ENCODE data around the gene RANBP17.
A peak's percentile ranks its signal among the peaks of the same experiment; 100 is the strongest.

The RANBP17 gene

GRCh38 chr5:171323806-171324632 lies 462.2 kb downstream of the RANBP17 start:
- DNase-seq, result peak; percentile 53

DNA sequence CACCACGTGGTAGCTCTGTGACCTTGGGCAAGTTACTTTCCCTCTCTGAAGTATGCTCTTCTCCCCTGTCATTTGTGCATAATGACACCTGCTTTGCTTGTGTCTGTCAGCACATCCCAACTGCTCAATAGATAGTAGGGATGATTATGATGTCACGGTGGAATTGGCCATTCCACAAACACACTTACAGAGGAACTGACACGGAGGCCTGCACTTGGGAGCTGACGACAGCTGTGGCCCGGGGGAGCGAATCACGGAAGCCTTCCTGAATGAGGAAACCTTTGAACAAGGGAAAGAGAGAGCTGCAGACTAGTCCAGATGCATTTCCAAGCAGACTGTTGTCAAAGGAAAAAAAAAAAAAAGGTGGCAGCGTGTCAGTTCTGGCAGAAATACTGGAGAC lies 468.2 kb downstream of the RANBP17 start:
- no peak for DNase-seq

GRCh38 chr5:171335616-171336015 lies 473.8 kb downstream of the RANBP17 start:
- DNase-seq, result no peak

DNA sequence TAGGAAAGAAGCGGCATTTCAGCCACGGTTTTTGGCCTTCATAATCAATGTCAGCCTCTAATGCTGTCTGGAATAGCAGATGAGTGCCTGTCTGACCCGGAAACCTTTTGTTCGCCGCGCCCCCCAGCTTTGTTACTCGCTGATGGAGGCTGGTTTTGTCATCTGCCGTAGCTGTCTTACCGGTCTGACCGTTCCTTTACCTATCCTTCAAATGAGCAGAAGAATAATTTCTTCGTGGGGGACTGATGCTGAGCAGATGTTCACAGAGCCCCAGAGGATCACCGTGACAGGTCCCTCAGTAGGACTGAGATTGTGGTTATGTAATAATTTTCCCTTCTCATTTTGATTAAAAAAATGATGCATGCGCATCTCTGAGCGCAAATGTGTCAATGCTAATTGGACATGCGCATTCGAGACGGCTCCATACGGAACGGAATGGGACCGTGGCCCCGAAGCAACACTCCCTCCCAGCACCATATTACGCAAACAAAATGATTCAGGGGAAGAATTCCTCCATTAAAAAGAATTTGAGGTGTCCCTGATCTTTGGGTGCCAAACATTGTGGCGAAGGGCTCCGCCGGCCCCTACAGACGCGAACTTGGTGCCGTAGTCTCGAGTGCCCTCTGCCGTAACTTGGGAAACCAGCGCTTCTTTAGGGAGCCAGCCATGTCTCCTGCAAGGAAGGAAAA lies 474.8 kb downstream of the RANBP17 start:
- peak; percentile 39 for DNase-seq

DNA sequence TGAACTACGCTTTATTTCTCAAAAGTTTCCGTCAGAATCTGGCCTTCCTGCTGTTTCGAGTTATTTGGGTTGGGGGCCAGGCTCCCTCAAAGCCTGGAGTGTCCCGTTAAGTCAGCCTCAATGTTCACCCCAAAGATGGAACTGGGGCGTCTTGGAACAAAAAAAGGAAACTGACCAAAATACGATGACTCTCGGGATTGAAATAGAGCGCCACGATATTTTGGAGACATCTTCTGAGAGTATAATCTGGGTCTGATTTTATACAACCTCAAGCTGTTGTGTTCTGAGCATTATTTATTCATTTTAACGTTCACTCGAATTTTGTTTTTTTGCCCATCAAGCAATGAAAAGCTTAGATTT lies 475.4 kb downstream of the RANBP17 start:
- DNase-seq, result no peak

- no peak for DNase-seq
Measured at GRCh38 chr5:171340042-171340441, 478.2 kb downstream of the RANBP17 start.

- no peak for DNase-seq
Measured at GRCh38 chr5:171340491-171340890, 478.7 kb downstream of the RANBP17 start.

- DNase-seq, result peak; percentile 53
Measured at GRCh38 chr5:171342362-171343111, 480.7 kb downstream of the RANBP17 start.

GRCh38 chr5:171344936-171345608 lies 483.3 kb downstream of the RANBP17 start:
- DNase-seq, result no peak

Data from inflammatory macrophage treated with lipopolysaccharide for 4 hours (primary cell).